Measurements from ENCODE around the gene HMGN3. TPM values are rescaled to one million over a fixed set of nuclear protein-coding genes. Genes with fewer than 3 reads are reported as not detected.

HMGN3 gene
- total RNA-seq, 1 experiment from 2014 or later, result 151 TPM

- TF ChIP-seq JAZF1 (CRISPR knock-in tag; IDR thresholded peaks at IDR 0.05) (no peak), ELF4 (CRISPR knock-in tag; IDR thresholded peaks at IDR 0.05; ENCODE audit: low read depth) (no peak), RORB (CRISPR knock-in tag; IDR thresholded peaks at IDR 0.05) (no peak), ZNF121 (CRISPR knock-in tag; IDR thresholded peaks at IDR 0.05) (no peak), FOXP4 (CRISPR knock-in tag; IDR thresholded peaks at IDR 0.05) (peak; percentile 87; the same call in 1 of the 2 replicates), GTF2I (CRISPR knock-in tag; conservative IDR thresholded peaks at IDR 0.05) (no peak), MXD4 (CRISPR knock-in tag; IDR thresholded peaks at IDR 0.05; ENCODE audit: borderline replicate concordance) (no peak), GABPB1 (CRISPR knock-in tag; IDR thresholded peaks at IDR 0.05) (no peak), NFATC4 (CRISPR knock-in tag; IDR thresholded peaks at IDR 0.05) (no peak), JUN (CRISPR knock-in tag; IDR thresholded peaks at IDR 0.05) (no peak), ZNF671 (CRISPR knock-in tag; IDR thresholded peaks at IDR 0.05) (no peak), NR2C2 (CRISPR knock-in tag; IDR thresholded peaks at IDR 0.05) (no peak), E2F1 (CRISPR knock-in tag; IDR thresholded peaks at IDR 0.05) (no peak), ZNF219 (CRISPR knock-in tag; IDR thresholded peaks at IDR 0.05; ENCODE audit: borderline replicate concordance) (no peak), NR1H2 (CRISPR knock-in tag; IDR thresholded peaks at IDR 0.05) (no peak), NR3C1 (CRISPR knock-in tag; conservative IDR thresholded peaks at IDR 0.05; ENCODE audit: low read depth) (no peak), ATF2 (CRISPR knock-in tag; IDR thresholded peaks at IDR 0.05; ENCODE audit: borderline replicate concordance, low read depth) (no peak), GRHL2 (CRISPR knock-in tag; IDR thresholded peaks at IDR 0.05; ENCODE audit: insufficient replicate concordance, severe bottlenecking) (no peak), ZNF423 (CRISPR knock-in tag; IDR thresholded peaks at IDR 0.05) (no peak; the same call in 1 of the 2 replicates), FOXK1 (CRISPR knock-in tag; IDR thresholded peaks at IDR 0.05) (peak; percentile 77), MYBL2 (CRISPR knock-in tag; IDR thresholded peaks at IDR 0.05) (peak; percentile 69; the same call in 1 of the 2 replicates), ZSCAN18 (CRISPR knock-in tag; IDR thresholded peaks at IDR 0.05) (no peak), PRRX2 (CRISPR knock-in tag; IDR thresholded peaks at IDR 0.05) (0 out of 2 replicates have a peak, but pooled peaks have one; percentile 24)
- TF ChIP-seq, protein P1, sequence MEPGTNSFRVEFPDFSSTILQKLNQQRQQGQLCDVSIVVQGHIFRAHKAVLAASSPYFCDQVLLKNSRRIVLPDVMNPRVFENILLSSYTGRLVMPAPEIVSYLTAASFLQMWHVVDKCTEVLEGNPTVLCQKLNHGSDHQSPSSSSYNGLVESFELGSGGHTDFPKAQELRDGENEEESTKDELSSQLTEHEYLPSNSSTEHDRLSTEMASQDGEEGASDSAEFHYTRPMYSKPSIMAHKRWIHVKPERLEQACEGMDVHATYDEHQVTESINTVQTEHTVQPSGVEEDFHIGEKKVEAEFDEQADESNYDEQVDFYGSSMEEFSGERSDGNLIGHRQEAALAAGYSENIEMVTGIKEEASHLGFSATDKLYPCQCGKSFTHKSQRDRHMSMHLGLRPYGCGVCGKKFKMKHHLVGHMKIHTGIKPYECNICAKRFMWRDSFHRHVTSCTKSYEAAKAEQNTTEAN (CRISPR knock-in tag; IDR thresholded peaks at IDR 0.05), result no peak
- TF ChIP-seq, protein P2, sequence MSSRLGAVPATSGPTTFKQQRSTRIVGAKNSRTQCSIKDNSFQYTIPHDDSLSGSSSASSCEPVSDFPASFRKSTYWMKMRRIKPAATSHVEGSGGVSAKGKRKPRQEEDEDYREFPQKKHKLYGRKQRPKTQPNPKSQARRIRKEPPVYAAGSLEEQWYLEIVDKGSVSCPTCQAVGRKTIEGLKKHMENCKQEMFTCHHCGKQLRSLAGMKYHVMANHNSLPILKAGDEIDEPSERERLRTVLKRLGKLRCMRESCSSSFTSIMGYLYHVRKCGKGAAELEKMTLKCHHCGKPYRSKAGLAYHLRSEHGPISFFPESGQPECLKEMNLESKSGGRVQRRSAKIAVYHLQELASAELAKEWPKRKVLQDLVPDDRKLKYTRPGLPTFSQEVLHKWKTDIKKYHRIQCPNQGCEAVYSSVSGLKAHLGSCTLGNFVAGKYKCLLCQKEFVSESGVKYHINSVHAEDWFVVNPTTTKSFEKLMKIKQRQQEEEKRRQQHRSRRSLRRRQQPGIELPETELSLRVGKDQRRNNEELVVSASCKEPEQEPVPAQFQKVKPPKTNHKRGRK (CRISPR knock-in tag; IDR thresholded peaks at IDR 0.05; ENCODE audit: borderline replicate concordance), result no peak
- TF ChIP-seq, protein P3, sequence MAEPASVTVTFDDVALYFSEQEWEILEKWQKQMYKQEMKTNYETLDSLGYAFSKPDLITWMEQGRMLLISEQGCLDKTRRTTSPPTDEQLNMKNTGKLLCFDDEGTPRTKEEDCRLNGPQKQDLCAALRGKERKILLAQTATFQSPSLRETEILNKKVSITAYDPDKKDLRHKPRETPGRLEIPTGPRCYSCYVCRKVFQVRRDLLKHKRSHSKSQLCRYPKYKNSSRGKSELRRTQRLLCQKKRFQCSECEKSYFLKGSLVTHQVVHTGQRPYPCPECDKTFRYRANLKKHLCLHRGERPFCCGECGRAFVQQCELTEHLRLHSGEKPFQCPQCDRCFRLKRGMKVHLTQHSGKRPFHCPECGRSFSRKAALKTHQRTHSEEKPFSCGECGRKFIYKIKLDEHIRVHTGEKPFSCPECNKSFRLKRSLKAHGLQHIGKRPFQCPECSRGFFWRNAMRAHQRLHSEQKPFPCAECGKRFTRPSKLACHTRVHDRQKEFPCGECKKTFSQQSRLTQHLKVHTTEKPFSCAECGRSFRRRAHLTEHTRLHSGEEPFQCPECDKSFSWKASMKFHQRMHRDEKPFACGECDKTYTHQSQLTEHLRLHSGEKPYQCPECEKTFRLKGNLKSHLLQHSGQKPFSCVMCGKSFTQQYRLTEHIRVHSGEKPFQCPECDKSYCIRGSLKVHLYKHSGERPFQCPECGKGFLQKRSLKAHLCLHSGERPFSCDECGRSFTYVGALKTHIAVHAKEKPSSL (CRISPR knock-in tag; conservative IDR thresholded peaks at IDR 0.05), result no peak
Measured at GRCh38 chr6:79152269-79152737, 82.2 kb downstream of the HMGN3 start (continued).
